HFF-Myc (cell line): ENCODE measurements around the gene CPVL.

ENCODE experiments used
- DNase-seq: peaks from one replicate; pipeline ENCODE4 v3.0.0-alpha.2; 2011; ENCODE audit warnings: low read depth; ENCODE audit errors: extremely low read depth
- H3K4me3 ChIP-seq: replicated peaks from 2 replicates; pipeline ENCODE4 v1.5.1; 2011; ENCODE audit warnings: low read depth, mild to moderate bottlenecking, control low read depth, low read length
- TF ChIP-seq, protein P1 (sequence below): IDR thresholded peaks from 2 replicates; pipeline ENCODE4 v1.5.1; 2012; ENCODE audit warnings: mild to moderate bottlenecking, low read depth, low read length, control low read depth; ENCODE audit errors: missing control alignments

The CPVL gene

GRCh38 chr7:29173458-29173857, 27.1 kb upstream of the CPVL start:
- H3K4me3 ChIP-seq, result no peak overlapping the region
- TF ChIP-seq, protein P1, sequence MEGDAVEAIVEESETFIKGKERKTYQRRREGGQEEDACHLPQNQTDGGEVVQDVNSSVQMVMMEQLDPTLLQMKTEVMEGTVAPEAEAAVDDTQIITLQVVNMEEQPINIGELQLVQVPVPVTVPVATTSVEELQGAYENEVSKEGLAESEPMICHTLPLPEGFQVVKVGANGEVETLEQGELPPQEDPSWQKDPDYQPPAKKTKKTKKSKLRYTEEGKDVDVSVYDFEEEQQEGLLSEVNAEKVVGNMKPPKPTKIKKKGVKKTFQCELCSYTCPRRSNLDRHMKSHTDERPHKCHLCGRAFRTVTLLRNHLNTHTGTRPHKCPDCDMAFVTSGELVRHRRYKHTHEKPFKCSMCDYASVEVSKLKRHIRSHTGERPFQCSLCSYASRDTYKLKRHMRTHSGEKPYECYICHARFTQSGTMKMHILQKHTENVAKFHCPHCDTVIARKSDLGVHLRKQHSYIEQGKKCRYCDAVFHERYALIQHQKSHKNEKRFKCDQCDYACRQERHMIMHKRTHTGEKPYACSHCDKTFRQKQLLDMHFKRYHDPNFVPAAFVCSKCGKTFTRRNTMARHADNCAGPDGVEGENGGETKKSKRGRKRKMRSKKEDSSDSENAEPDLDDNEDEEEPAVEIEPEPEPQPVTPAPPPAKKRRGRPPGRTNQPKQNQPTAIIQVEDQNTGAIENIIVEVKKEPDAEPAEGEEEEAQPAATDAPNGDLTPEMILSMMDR, result no peak
- no peak for DNase-seq

DNA sequence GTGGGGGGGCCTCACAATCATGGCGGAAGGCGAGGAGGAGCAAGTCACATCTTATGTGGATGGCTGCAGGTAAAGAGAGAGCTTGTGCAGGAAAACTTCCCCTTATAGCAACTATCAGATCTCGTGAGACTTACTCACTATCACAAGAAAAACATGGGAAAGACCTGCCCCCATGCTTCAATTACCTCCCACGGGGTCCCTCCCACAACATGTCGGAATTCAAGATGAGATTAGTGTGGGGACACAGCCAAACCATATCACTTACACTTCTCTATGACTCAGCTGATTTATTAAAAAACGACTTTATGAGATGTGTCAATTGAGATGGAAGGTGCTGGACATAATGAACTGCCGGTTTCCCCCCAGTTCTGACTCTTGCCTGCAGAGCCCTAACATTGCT, 24.4 kb upstream of the CPVL start:
- TF ChIP-seq, protein P1, result no peak
- DNase-seq, result no peak
- H3K4me3 ChIP-seq, result no peak overlapping the region

- TF ChIP-seq, protein P1, result no peak
- no peak overlapping the region for H3K4me3 ChIP-seq
- no peak for DNase-seq
Observed at GRCh38 chr7:29167721-29168120, 21.4 kb upstream of the CPVL start.

GRCh38 chr7:29163854-29164253, 17.5 kb upstream of the CPVL start:
- TF ChIP-seq, protein P1, result no peak
- DNase-seq, result no peak
- H3K4me3 ChIP-seq, result no peak overlapping the region

- H3K4me3 ChIP-seq, result no peak overlapping the region
- no peak for DNase-seq
- TF ChIP-seq, protein P1, result no peak
Observed at GRCh38 chr7:29162577-29162976, 16.2 kb upstream of the CPVL start.

GRCh38 chr7:29161231-29161630, 14.9 kb upstream of the CPVL start:
- no peak overlapping the region for H3K4me3 ChIP-seq
- TF ChIP-seq, protein P1, result no peak
- DNase-seq, result no peak

GRCh38 chr7:29160080-29160479, 13.7 kb upstream of the CPVL start:
- H3K4me3 ChIP-seq, result no peak overlapping the region
- no peak for DNase-seq
- TF ChIP-seq, protein P1, result no peak
